Measurements from ENCODE around the gene NNT.

- TF ChIP-seq CTCF (IDR thresholded peaks at IDR 0.05) (no peak), POLR2AphosphoS5 (IDR thresholded peaks at IDR 0.05) (no peak), POLR2A (IDR thresholded peaks at IDR 0.05) (no peak), EP300 (IDR thresholded peaks at IDR 0.05; ENCODE audit: low read depth) (no peak)
Measured at GRCh38 chr5:43613370-43613769, 10.4 kb downstream of the NNT start.
